SK-N-SH treated with all-trans-retinoic acid at 6 μM for 48 hours (cell line): ENCODE data around the gene SEMA7A.
A peak's percentile ranks its signal among the peaks of the same experiment; 100 is the strongest.

Experiments
- ATAC-seq: fragments of 200-7000 bp; cut with Tn5 transposase; 3 replicates; pipeline ENCODE4 v1.9.1; 2020; ENCODE audit warnings: mild to moderate bottlenecking, moderate library complexity
- ARNTL ChIP-seq: fragments of 450-650 bp; formaldehyde crosslinking; IDR thresholded peaks from 2 replicates; pipeline ENCODE4 v1.5.0; 2020; ENCODE audit warnings: low read depth, mild to moderate bottlenecking, moderate library complexity, borderline replicate concordance
- BACH2 ChIP-seq: fragments of 250-450 bp; sonication (Bioruptor Pico); IDR thresholded peaks from 2 replicates; pipeline ENCODE4 v1.9.0; 2021; ENCODE audit warnings: mild to moderate bottlenecking, borderline replicate concordance
- CSDC2 ChIP-seq: fragments of 250-450 bp; sonication (Bioruptor Pico); IDR thresholded peaks from 2 replicates; pipeline ENCODE4 v1.5.0; 2020; ENCODE audit warnings: mild to moderate bottlenecking, moderate library complexity
- ESRRG ChIP-seq: fragments of 250-450 bp; sonication (Bioruptor Pico); IDR thresholded peaks from 2 replicates; pipeline ENCODE4 v1.6.1; 2021; ENCODE audit warnings: mild to moderate bottlenecking
- GLIS3 ChIP-seq: fragments of 250-450 bp; sonication (Bioruptor Pico); IDR thresholded peaks from 2 replicates; pipeline ENCODE4 v1.5.0; 2020; ENCODE audit warnings: mild to moderate bottlenecking, moderate library complexity
- ISL1 ChIP-seq: fragments of 250-450 bp; sonication (Bioruptor Pico); IDR thresholded peaks from 2 replicates; pipeline ENCODE4 v2.1.2; 2022; ENCODE audit warnings: mild to moderate bottlenecking, moderate library complexity
- OSR1 ChIP-seq: fragments of 250-450 bp; sonication (Bioruptor Pico); IDR thresholded peaks from 2 replicates; pipeline ENCODE4 v1.8.0; 2022; ENCODE audit warnings: moderate library complexity, mild to moderate bottlenecking, inconsistent platforms
- PPARA ChIP-seq: fragments of 250-450 bp; sonication (Bioruptor Pico); IDR thresholded peaks from 2 replicates; pipeline ENCODE4 v1.5.0; 2020; ENCODE audit warnings: mild to moderate bottlenecking, borderline replicate concordance
- RARB ChIP-seq: fragments of 250-450 bp; sonication (Bioruptor Pico); IDR thresholded peaks from 2 replicates; pipeline ENCODE4 v1.8.0; 2021; ENCODE audit warnings: mild to moderate bottlenecking, moderate library complexity
- TCF4 ChIP-seq: fragments of 250-450 bp; sonication (Bioruptor Pico); IDR thresholded peaks from 2 replicates; pipeline ENCODE4 v1.8.0; 2021; ENCODE audit warnings: mild to moderate bottlenecking, moderate library complexity, borderline replicate concordance
- TOX ChIP-seq: fragments of 250-450 bp; sonication (Bioruptor Pico); IDR thresholded peaks from 2 replicates; pipeline ENCODE4 v1.8.0; 2021; ENCODE audit warnings: mild to moderate bottlenecking, moderate library complexity, borderline replicate concordance
- ZC3H10 ChIP-seq: fragments of 250-450 bp; sonication (Bioruptor Pico); IDR thresholded peaks from 2 replicates; pipeline ENCODE4 v1.5.1; 2021; ENCODE audit warnings: mild to moderate bottlenecking, moderate library complexity
- ZFP3 ChIP-seq: fragments of 250-450 bp; sonication (Bioruptor Pico); IDR thresholded peaks from 2 replicates; pipeline ENCODE4 v1.5.0; 2020; ENCODE audit warnings: mild to moderate bottlenecking, moderate library complexity
- ZFP30 ChIP-seq: fragments of 450-650 bp; formaldehyde crosslinking; IDR thresholded peaks from 2 replicates; pipeline ENCODE4 v1.5.0; 2022; ENCODE audit warnings: mild to moderate bottlenecking, moderate library complexity
- ZNF565 ChIP-seq: fragments of 450-650 bp; formaldehyde crosslinking; conservative IDR thresholded peaks from 2 replicates; pipeline ENCODE4 v1.5.0; 2020; ENCODE audit warnings: low read depth, mild to moderate bottlenecking, moderate library complexity
- ZNF70 ChIP-seq: fragments of 450-650 bp; formaldehyde crosslinking; IDR thresholded peaks from 2 replicates; pipeline ENCODE4 v1.5.0; 2020; ENCODE audit warnings: mild to moderate bottlenecking, moderate library complexity
- ZNF8 ChIP-seq: fragments of 450-650 bp; formaldehyde crosslinking; IDR thresholded peaks from 2 replicates; pipeline ENCODE4 v1.5.0; 2020; ENCODE audit warnings: mild to moderate bottlenecking, moderate library complexity
- TF ChIP-seq, protein P1 (sequence below): fragments of 250-450 bp; sonication (Bioruptor Pico); IDR thresholded peaks from 2 replicates; pipeline ENCODE4 v1.8.0; 2020; ENCODE audit warnings: mild to moderate bottlenecking, moderate library complexity, borderline replicate concordance
- TF ChIP-seq, protein P2 (sequence below): fragments of 250-450 bp; sonication (Bioruptor Pico); IDR thresholded peaks from 2 replicates; pipeline ENCODE4 v1.5.1; 2020; ENCODE audit warnings: low read depth, mild to moderate bottlenecking, moderate library complexity
- TF ChIP-seq, protein P3 (sequence below): fragments of 250-450 bp; sonication (Bioruptor Pico); IDR thresholded peaks from 2 replicates; pipeline ENCODE4 v1.8.0; 2021; ENCODE audit warnings: low read depth, mild to moderate bottlenecking, moderate library complexity, borderline replicate concordance
- TF ChIP-seq, protein P4 (sequence below): fragments of 250-450 bp; sonication (Bioruptor Pico); IDR thresholded peaks from 2 replicates; pipeline ENCODE4 v1.5.0; 2020; ENCODE audit warnings: mild to moderate bottlenecking, moderate library complexity
- TF ChIP-seq, protein P5 (sequence below): fragments of 250-450 bp; sonication (Bioruptor Pico); IDR thresholded peaks from 2 replicates; pipeline ENCODE4 v1.5.1; 2021; ENCODE audit warnings: mild to moderate bottlenecking, moderate library complexity

SEMA7A gene

DNA sequence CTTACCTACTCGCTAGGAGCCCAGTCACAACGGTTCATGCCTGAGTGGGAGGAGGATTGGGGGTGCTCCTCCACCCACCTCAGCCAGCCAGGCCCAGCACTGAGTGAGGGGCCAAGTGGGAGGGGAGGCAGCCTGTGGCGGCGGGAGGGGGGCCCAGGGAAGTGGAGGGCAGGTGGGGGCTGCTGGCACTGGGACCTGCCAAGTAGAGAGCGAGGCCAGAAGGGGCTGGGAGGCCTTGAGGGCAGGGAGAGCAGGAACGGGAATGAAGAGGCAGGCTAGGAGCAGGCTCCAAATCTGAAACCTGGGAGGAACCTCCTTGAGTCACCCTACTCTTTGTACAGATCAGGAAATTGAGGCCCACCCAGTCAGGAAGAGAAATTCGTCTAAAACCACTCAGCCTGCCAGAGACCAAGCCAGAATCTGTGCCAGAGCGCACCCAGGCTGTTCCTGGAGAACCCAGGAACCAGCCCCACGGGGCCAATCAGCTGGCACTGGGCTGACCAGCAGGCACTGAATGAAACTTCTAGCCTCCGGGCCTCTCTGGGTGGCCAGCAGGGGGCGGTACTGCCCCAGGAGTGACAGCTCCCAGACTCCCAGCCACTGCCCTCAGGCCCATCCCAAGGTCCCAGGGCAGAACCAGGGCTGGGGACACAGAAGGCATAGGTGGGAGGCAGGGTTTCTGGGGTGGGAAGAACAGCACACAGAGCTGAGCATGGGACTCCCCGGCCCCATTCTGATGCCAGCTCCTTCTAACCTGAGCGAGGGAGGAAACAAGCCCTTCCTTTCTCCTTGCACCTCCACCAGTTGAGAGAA is 51.5 kb downstream of the SEMA7A start:
- ATAC-seq, result peak; percentile 99
- no peak for TF ChIP-seq CSDC2 (CRISPR knock-in tag)

DNA sequence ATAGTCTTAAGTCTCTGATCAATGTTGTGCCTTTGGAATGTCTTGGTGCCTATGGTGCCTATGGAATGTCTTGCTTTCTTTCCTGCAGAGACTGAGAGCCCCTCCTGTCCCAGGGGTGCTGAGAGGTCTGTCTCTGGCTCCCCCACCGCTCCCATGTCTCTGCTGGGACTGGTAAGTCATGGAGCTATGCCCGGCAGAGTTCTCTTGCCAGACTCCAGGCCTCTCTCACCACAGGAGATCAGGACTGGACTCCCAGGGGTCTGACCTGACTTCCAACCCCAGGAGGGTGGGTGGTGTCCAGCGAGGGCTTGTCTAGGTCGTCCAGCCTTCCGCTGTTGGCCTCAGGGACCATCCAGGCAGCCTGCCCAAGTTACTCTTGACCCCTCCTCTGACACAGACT is 52.3 kb downstream of the SEMA7A start:
- TF ChIP-seq, protein P1, sequence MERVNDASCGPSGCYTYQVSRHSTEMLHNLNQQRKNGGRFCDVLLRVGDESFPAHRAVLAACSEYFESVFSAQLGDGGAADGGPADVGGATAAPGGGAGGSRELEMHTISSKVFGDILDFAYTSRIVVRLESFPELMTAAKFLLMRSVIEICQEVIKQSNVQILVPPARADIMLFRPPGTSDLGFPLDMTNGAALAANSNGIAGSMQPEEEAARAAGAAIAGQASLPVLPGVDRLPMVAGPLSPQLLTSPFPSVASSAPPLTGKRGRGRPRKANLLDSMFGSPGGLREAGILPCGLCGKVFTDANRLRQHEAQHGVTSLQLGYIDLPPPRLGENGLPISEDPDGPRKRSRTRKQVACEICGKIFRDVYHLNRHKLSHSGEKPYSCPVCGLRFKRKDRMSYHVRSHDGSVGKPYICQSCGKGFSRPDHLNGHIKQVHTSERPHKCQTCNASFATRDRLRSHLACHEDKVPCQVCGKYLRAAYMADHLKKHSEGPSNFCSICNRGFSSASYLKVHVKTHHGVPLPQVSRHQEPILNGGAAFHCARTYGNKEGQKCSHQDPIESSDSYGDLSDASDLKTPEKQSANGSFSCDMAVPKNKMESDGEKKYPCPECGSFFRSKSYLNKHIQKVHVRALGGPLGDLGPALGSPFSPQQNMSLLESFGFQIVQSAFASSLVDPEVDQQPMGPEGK (CRISPR knock-in tag), result no peak
- TF ChIP-seq ZNF565 (CRISPR knock-in tag), result no peak
- no peak for TF ChIP-seq GLIS3 (CRISPR knock-in tag)
- TF ChIP-seq, protein P2, sequence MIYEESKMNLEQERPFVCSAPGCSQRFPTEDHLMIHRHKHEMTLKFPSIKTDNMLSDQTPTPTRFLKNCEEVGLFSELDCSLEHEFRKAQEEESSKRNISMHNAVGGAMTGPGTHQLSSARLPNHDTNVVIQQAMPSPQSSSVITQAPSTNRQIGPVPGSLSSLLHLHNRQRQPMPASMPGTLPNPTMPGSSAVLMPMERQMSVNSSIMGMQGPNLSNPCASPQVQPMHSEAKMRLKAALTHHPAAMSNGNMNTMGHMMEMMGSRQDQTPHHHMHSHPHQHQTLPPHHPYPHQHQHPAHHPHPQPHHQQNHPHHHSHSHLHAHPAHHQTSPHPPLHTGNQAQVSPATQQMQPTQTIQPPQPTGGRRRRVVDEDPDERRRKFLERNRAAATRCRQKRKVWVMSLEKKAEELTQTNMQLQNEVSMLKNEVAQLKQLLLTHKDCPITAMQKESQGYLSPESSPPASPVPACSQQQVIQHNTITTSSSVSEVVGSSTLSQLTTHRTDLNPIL, result no peak
- TF ChIP-seq, protein P3, sequence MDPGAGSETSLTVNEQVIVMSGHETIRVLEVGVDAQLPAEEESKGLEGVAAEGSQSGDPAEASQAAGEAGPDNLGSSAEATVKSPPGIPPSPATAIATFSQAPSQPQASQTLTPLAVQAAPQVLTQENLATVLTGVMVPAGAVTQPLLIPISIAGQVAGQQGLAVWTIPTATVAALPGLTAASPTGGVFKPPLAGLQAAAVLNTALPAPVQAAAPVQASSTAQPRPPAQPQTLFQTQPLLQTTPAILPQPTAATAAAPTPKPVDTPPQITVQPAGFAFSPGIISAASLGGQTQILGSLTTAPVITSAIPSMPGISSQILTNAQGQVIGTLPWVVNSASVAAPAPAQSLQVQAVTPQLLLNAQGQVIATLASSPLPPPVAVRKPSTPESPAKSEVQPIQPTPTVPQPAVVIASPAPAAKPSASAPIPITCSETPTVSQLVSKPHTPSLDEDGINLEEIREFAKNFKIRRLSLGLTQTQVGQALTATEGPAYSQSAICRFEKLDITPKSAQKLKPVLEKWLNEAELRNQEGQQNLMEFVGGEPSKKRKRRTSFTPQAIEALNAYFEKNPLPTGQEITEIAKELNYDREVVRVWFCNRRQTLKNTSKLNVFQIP (CRISPR knock-in tag), result no peak
- no peak for TF ChIP-seq ZNF8 (CRISPR knock-in tag)
- TF ChIP-seq RARB (CRISPR knock-in tag), result no peak
- TF ChIP-seq TCF4 (CRISPR knock-in tag), result no peak
- TF ChIP-seq, protein P4, sequence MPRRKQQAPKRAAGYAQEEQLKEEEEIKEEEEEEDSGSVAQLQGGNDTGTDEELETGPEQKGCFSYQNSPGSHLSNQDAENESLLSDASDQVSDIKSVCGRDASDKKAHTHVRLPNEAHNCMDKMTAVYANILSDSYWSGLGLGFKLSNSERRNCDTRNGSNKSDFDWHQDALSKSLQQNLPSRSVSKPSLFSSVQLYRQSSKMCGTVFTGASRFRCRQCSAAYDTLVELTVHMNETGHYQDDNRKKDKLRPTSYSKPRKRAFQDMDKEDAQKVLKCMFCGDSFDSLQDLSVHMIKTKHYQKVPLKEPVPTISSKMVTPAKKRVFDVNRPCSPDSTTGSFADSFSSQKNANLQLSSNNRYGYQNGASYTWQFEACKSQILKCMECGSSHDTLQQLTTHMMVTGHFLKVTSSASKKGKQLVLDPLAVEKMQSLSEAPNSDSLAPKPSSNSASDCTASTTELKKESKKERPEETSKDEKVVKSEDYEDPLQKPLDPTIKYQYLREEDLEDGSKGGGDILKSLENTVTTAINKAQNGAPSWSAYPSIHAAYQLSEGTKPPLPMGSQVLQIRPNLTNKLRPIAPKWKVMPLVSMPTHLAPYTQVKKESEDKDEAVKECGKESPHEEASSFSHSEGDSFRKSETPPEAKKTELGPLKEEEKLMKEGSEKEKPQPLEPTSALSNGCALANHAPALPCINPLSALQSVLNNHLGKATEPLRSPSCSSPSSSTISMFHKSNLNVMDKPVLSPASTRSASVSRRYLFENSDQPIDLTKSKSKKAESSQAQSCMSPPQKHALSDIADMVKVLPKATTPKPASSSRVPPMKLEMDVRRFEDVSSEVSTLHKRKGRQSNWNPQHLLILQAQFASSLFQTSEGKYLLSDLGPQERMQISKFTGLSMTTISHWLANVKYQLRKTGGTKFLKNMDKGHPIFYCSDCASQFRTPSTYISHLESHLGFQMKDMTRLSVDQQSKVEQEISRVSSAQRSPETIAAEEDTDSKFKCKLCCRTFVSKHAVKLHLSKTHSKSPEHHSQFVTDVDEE (CRISPR knock-in tag), result no peak
- TF ChIP-seq, protein P5, sequence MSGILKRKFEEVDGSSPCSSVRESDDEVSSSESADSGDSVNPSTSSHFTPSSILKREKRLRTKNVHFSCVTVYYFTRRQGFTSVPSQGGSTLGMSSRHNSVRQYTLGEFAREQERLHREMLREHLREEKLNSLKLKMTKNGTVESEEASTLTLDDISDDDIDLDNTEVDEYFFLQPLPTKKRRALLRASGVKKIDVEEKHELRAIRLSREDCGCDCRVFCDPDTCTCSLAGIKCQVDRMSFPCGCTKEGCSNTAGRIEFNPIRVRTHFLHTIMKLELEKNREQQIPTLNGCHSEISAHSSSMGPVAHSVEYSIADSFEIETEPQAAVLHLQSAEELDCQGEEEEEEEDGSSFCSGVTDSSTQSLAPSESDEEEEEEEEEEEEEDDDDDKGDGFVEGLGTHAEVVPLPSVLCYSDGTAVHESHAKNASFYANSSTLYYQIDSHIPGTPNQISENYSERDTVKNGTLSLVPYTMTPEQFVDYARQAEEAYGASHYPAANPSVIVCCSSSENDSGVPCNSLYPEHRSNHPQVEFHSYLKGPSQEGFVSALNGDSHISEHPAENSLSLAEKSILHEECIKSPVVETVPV, result no peak
- TF ChIP-seq ARNTL (CRISPR knock-in tag), result no peak
- TF ChIP-seq BACH2 (CRISPR knock-in tag), result no peak
- no peak for TF ChIP-seq ZNF70 (CRISPR knock-in tag)
- no peak for TF ChIP-seq CSDC2 (CRISPR knock-in tag)
- no peak for TF ChIP-seq TOX
- TF ChIP-seq ISL1 (CRISPR knock-in tag), result no peak
- TF ChIP-seq ESRRG, result no peak
- no peak for ATAC-seq

DNA sequence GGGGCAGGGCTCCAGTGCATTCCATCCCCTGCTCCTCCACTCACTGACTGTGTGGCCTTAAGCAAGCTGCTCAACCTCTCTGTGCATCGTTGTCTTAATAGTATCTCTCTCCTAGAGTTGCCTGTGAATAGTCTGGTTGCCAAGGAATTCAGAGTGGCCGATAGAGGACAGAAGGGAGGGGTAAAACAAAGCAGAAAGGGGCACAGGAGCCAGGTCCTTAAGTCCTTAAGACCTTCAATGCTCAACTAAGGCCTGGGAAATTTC is 52.6 kb downstream of the SEMA7A start:
- ATAC-seq, result no peak
- TF ChIP-seq ZFP30 (CRISPR knock-in tag) (no peak), BACH2 (CRISPR knock-in tag) (no peak), TOX (no peak), PPARA (CRISPR knock-in tag) (no peak), ZC3H10 (no peak), ESRRG (no peak), RARB (CRISPR knock-in tag) (no peak), ZNF565 (CRISPR knock-in tag) (no peak), ZNF70 (CRISPR knock-in tag) (no peak), ISL1 (CRISPR knock-in tag) (no peak), GLIS3 (CRISPR knock-in tag) (no peak), OSR1 (CRISPR knock-in tag) (no peak), ARNTL (CRISPR knock-in tag) (no peak), ZFP3 (CRISPR knock-in tag) (no peak), ZNF8 (CRISPR knock-in tag) (no peak)
- TF ChIP-seq, protein P5, result no peak
- TF ChIP-seq, protein P1 (CRISPR knock-in tag), result no peak
- TF ChIP-seq, protein P2, result no peak
